ENCODE measurements around the gene MPI. TPM values are rescaled to one million over a fixed set of nuclear protein-coding genes. Genes with fewer than 3 reads are reported as not detected.

MPI gene
- total RNA-seq, 6 experiments from 2014 or later = 32.3 to 43.0 (median 35.4) TPM

GRCh38 chr15:74937590-74938371 lies 47.9 kb downstream of the MPI start, which contains the start of gene COX5A:
TSS of gene COX5A (minus strand) at chr15:74938073. CDS start at chr15:74938014, 59 bp downstream.
- peaks cover 4% of the 10 kb centered on the region; the same call in 1 of the 2 replicates for H3K36me3 Mint-ChIP-seq (ENCODE audit: low read depth)
- H3K9me3 Mint-ChIP-seq = no peaks in the 10 kb centered on the region

GRCh38 chr15:74950078-74950908 lies 60.5 kb downstream of the MPI start:
- DNase-seq = peak; percentile 63
- no peaks in the 10 kb centered on the region for H3K36me3 Mint-ChIP-seq (ENCODE audit: low read depth)
- H3K4me1 Mint-ChIP-seq (ENCODE audit: low read depth) = peaks cover 5% of the 10 kb centered on the region; the same call in 1 of the 2 replicates
- peak; percentile 98 for TF ChIP-seq CTCF (IDR thresholded peaks at IDR 0.05)
- H3K27ac Mint-ChIP-seq = no peak overlapping the region
- no peaks in the 10 kb centered on the region; the same call in 1 of the 2 replicates for H3K27me3 Mint-ChIP-seq (ENCODE audit: insufficient read depth)
- H3K9me3 Mint-ChIP-seq = no peaks in the 10 kb centered on the region
- H3K4me3 Mint-ChIP-seq = no peak overlapping the region

More at GRCh38 chr15:74937590-74938371, 47.9 kb downstream of the MPI start, which contains the start of gene COX5A:
- Mint-ChIP-seq H3K4me1 (ENCODE audit: low read depth) (peaks cover 15% of the 10 kb centered on the region), H3K27ac (peak within 1 kb of the TSS; percentile 90), H3K27me3 (ENCODE audit: insufficient read depth) (peaks cover 3% of the 10 kb centered on the region; the same call in 1 of the 2 replicates), H3K4me3 (peak within 1 kb of the TSS; percentile 94)
- TF ChIP-seq CTCF (IDR thresholded peaks at IDR 0.05) = no peak
- DNase-seq = peak; percentile 94

DNA sequence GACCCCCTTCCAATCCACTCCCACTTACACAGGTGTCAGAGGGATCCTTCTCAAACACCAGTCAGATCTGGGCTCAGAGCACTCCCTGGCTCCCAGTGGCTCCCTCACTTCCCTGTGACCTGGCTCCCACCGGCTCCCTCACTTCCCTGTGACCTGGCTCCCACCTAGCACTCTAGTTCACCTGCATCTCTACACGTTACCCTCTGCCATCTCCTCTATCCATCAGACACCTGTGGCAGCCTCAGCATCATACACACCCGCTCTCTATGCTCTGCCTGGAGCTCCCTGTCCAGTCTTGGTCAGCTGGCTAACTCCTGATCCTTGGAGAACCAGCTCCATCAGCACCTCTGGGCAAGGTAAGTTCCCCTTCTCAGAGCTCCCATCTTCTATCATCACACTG lies 61.2 kb downstream of the MPI start:
- Mint-ChIP-seq H3K4me1 (ENCODE audit: low read depth) (peaks cover 5% of the 10 kb centered on the region; the same call in 1 of the 2 replicates), H3K9me3 (no peaks in the 10 kb centered on the region), H3K4me3 (no peak overlapping the region), H3K36me3 (ENCODE audit: low read depth) (no peaks in the 10 kb centered on the region), H3K27me3 (ENCODE audit: insufficient read depth) (no peaks in the 10 kb centered on the region), H3K27ac (no peak overlapping the region)
- DNase-seq = no peak
- no peak for TF ChIP-seq CTCF (IDR thresholded peaks at IDR 0.05)

Small RNA genes within 50 kb of the gene (microRNA-seq; reads per million reads assigned to microRNA genes)
- gene MIR6882 = not detected

Other genes with a start within 250 kb of the MPI start
- gene EDC3, start 194.0 kb upstream of the MPI start, total RNA-seq (2021; fragmentation: NEBNext Ultra II Directional; extraction: Animal tissue kit (Norgen Biotek cat#: 25700)) = 10 to 100 TPM; 37.2 to 46.8 (median 40.8) TPM
- not detected for gene CYP1A1, start 164.5 kb upstream of the MPI start, total RNA-seq (2021; fragmentation: NEBNext Ultra II Directional; extraction: Animal tissue kit (Norgen Biotek cat#: 25700))
- not detected for gene CYP1A2, start 141.2 kb upstream of the MPI start, total RNA-seq (2021; fragmentation: NEBNext Ultra II Directional; extraction: Animal tissue kit (Norgen Biotek cat#: 25700))
- 10 to 100 TPM; 48.8 to 59.0 (median 53.3) TPM for gene CSK, start 108.0 kb upstream of the MPI start, total RNA-seq (2021; fragmentation: NEBNext Ultra II Directional; extraction: Animal tissue kit (Norgen Biotek cat#: 25700))
- gene LMAN1L, start 77.2 kb upstream of the MPI start, total RNA-seq (2021; fragmentation: NEBNext Ultra II Directional; extraction: Animal tissue kit (Norgen Biotek cat#: 25700)) = not detected
- under 1 TPM in 1 of 6 experiments, not detected in 5; 0.09 TPM for gene CPLX3, start 63.4 kb upstream of the MPI start, total RNA-seq (2021; fragmentation: NEBNext Ultra II Directional; extraction: Animal tissue kit (Norgen Biotek cat#: 25700))
- gene ULK3, start 46.9 kb upstream of the MPI start, total RNA-seq (2021; fragmentation: NEBNext Ultra II Directional; extraction: Animal tissue kit (Norgen Biotek cat#: 25700)) = 10 to 100 TPM; 12.5 to 18.9 (median 16.1) TPM
- 10 to 100 TPM; 70.1 to 86.1 (median 75.9) TPM for gene SCAMP2, start 16.7 kb upstream of the MPI start, total RNA-seq (2021; fragmentation: NEBNext Ultra II Directional; extraction: Animal tissue kit (Norgen Biotek cat#: 25700))
- 10 to 100 TPM; 40.6 to 61.4 (median 51.8) TPM for gene FAM219B, start 16.8 kb downstream of the MPI start, total RNA-seq (2021; fragmentation: NEBNext Ultra II Directional; extraction: Animal tissue kit (Norgen Biotek cat#: 25700))
- gene COX5A, start 48.0 kb downstream of the MPI start, total RNA-seq (2021; fragmentation: NEBNext Ultra II Directional; extraction: Animal tissue kit (Norgen Biotek cat#: 25700)) = 100 to 1,000 TPM; 181 to 189 (median 186) TPM
- 1 to 10 TPM in 5 of 6 experiments, under 1 TPM in 1; 0.76 to 1.7 (median 1.5) TPM for gene RPP25, start 66.7 kb downstream of the MPI start, total RNA-seq (2021; fragmentation: NEBNext Ultra II Directional; extraction: Animal tissue kit (Norgen Biotek cat#: 25700))
- 10 to 100 TPM in 2 of 6 experiments, 1 to 10 TPM in 4; 6.4 to 11.2 (median 6.9) TPM for gene SCAMP5, start 105.5 kb downstream of the MPI start, total RNA-seq (2021; fragmentation: NEBNext Ultra II Directional; extraction: Animal tissue kit (Norgen Biotek cat#: 25700))
- 10 to 100 TPM in 5 of 6 experiments, 1 to 10 TPM in 1; 9.8 to 12.3 (median 11.2) TPM for gene PPCDC, start 133.5 kb downstream of the MPI start, total RNA-seq (2021; fragmentation: NEBNext Ultra II Directional; extraction: Animal tissue kit (Norgen Biotek cat#: 25700))